ACHN (cell line): ENCODE measurements around the gene ACTRT2.

Source experiments
- DNase-seq: peaks from one replicate; pipeline ENCODE4 v3.0.0-alpha.2; 2015
- in situ Hi-C: cut with HindIII; loops from 2 replicates; pipeline ENCODE4 v1.10.0; 2017; ENCODE audit warnings: low sequenced_read_pairs, low pct_ligation_motif_present, low pct_unique_long_range_greater_than_20kb

Gene ACTRT2

DNA sequence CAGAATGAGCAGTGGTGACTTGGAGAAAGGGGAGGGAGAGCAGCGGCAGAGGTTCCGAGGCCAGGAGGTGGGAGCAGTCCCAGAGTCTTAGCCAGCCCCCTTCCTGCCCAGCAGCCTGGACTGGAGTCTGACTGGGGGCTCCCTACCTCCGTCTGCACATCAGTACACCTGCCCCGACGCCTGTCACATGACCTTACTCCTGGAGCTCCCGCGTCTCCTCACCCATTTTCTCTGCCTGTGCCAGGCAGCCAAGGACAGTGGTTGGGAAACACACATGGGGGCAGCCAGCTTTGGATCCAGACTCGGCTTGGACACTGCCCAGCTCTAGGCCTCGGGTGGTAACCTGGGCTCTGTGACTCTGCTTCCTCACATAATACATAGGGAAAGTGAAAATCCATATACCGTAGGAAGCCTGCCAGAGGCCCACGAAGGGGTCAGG is 16.9 kb downstream of the ACTRT2 start:
- DNase-seq: no peak
- in situ Hi-C loops: no loop called here

DNA sequence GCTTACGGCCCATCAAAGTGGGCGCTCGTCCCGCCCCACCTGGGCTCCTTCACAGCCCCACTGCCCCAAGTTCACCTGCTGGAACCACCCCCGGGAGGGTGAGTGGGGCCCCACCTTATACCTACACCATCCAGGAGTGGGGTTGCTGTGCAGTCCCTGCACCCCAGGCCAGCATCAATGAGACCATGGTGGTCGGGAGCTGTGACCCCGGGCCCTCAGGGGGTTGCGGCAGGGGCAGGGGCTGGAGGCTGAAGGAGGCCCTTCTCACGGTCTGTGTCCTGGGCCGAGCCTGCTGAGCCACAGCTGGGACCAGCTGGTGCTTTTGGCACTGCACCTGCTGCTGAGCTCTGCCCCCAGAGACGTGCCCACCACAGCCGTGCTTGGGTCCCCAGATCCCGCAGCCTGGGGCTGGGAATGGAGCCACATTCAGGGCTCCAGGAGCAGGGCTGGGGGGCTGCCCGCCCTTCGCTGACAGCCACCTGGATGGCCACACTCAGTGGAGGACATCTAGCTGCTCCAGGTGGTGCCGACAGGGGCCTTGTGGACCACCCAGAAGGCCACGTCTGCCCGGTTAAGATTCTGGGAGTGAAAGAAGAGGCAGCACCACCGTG is 17.4 kb downstream of the ACTRT2 start:
- no peak for DNase-seq
- in situ Hi-C loops: no loop called here

DNA sequence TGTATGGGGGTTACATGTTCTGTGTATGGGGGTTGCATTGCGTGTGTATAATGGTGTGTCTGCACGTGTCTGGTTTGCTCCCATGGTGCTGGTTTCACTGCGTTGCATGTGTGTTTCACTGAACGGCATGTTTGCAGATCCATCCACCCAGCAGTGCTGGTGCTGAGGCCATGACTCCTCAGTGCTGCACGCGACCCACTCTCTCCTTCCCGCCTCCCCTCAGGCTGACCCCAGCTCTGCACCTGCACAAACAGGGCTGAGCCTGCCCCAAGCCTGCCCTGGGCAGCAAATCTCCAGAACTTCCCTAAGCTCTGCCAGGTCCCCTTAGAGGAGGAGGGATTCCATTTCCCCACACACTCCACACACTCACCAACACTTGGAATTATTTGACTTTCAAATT is 18.7 kb downstream of the ACTRT2 start:
- DNase-seq: no peak
- in situ Hi-C loops: no loop called here

DNA sequence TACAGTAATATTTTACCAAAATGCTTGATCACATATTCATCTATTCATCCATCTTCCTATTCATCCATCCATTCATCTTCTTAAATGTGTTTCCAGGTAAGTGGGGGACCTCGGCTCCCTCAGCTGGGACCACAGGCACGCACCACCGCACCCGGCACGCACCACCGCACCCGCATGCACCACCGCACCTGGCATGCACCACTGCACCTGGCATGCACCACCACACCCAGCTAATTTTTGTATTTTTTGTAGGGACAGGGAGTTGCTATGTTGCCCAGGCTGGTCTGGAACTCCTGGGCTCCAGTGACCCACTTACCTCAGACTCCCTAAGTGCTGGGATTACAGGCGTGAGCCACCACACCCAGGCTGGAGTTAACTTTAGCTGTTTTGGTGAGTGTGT is 21.2 kb downstream of the ACTRT2 start:
- DNase-seq: no peak
- in situ Hi-C loops: no loop called here

DNA sequence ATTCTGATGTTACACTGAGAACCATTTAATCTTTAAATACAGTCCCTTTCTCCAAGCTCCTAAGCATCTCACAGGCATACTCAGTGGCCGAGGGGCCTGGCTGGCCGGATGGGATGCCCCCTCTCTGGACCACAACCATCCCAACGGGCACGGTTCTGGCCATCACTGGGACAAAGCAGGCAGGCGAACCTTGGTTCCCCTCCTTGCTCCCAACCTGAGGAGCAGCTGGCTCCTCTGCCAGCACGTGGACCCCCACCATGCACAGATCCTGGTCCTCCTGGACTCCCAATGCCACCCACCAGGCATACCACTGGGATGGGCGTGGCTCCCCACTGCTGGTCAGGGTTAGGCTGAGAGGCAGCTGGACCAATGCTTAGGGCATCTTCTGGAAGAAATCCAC is 27.9 kb downstream of the ACTRT2 start:
- no peak for DNase-seq
- in situ Hi-C loops: no loop called here

DNA sequence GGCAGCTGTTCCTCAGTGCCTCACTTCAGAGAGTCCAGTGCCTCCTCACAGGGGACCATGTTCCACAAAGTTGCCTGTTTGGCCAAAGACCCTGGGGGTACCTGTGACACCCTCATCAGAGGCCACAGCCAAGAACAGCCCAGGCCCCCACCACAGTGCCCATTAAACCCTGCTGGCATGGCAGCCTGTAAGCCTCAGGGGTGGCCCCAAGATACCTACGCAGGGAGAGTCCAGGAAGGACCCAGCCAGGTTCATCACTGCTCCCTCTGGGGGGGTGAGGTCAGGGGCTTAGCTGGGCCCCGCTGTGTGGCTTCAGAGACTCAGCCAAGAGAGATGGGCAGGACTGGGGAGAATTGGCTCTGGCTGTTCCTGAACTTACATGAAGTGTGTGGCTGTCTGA is 28.6 kb downstream of the ACTRT2 start:
- in situ Hi-C loops: no loop called here
- no peak for DNase-seq

DNA sequence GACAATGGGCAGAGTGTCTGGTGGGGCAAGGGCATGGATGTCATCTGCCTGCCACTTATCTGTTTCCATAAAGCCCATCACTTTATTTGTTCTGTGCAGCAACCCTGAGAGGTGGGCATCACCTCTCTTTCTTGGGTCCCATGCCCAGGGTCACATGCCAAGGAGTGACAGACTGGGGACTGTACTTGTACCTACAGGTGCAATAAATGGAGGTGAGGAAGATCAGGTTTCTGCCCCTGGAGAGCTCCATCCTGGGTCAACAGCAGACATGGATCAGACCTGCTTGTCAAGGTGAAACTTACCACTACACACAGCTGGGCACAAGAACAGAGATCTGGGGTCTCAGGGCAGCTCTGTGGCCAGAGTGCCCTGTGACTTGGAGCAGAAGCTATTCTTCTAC is 29.3 kb downstream of the ACTRT2 start:
- in situ Hi-C loops: no loop called here
- no peak for DNase-seq

DNA sequence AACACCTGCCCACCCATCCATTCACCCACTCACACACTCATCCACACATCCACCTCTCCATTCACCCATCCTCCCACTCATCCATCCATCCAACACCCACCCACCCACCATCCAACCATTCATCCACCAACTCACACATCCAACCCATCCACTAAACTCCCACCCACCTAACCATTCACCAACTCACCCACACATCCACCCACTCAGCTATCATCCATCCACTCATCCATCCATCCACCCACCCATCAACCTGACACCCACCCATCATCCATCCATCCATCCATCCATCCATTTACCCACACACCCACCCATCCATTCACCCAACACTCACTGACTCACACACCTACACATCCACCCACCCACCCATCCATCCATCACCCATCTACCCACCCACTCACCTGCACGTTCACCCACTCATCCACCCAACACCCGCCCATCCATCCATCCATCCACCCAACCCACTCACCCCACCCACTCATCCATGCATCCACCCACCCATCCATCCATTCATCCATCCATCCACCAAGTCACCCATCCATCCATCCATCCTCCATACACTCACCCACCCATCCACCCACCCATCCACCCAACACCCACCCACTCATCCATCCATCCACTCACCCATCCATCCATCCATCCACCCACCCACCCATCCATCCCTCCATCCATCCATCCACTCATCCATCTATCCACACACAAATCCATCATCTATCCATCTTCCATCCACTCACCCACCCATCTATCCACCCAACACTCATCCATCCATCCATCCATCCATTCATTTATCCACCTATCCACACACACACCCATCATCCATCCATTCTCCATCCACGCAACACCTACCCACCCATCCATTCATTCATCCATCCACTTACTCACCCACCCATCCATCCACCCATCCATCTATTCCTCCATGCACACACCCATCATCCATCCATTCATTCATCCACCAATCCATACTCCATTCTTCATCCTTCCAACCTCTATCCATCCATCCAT is 30.3 kb downstream of the ACTRT2 start:
- in situ Hi-C loops: no loop called here
- DNase-seq: no peak

DNA sequence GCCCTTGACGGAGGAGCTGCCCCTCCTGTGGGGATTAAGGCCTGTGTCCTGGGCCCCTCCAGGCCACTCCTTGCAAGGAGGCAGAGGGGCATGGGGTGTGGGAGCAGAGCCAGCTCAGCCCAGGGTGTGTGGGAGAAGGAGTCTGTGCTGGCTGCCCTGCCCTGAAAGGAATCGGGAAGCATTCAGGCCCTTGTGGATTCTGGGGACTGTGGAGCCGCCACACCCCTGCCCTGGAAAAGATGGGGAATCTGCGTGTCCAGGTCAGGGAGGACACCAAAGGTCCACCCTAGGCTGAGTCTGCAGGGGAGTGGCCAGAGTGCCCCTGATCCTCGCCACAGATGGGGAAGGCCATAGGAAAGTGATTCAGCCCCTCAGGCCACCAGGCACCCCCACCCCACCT is 31.2 kb downstream of the ACTRT2 start:
- no peak for DNase-seq
- in situ Hi-C loops: no loop called here

DNA sequence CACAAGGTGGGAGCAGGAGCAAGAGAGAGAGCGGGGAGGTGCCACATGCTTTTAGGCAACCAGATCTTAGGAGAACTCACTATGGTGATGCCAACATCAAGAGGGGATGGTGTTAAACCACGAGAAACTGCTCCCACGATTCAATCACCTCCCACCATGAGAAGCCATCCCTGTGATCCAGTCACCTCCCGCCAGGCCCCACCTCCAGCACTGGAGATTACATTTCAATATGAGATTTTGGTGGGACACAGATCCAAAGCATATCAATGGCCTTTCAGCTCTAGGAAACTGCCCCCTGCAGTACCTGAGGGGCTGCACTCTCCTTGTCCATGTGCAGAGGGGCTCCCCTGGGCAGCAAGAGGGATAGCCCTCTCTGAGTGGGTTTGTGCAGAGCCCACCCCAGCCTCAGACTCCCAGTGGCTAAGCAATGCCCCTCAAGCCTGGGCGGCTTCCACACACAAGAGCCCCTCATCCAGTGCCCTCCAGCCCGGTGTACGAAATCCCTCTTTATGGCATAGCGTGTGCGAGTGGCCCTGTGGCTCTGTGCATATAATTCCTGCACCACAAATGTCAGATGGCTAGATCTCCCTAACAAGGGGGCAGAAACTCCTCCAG is 32.2 kb downstream of the ACTRT2 start:
- in situ Hi-C loops: no loop called here

DNA sequence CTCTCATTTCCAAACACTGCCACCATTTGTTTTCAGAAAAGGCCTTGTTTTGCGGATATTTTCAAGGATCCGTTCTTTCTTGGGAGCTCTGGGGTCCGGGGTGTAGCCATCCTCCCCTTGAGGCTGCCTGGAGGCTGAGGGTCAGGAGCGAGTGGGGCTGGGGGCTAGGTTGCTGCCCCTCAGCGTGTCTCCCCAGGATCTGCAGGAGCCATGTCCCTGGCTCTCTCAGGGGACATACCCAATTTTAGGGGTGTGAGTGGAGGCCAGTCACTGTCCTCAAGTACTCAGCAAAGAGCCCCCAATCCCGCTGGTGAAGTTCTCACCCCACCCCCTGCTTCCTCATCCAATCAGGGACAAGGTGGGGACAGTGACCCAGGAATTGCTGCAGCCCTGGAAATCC is 32.7 kb downstream of the ACTRT2 start:
- in situ Hi-C loops: no loop called here
- no peak for DNase-seq

More for the DNA sequence above, 32.2 kb downstream of the ACTRT2 start:
- no peak for DNase-seq

DNA sequence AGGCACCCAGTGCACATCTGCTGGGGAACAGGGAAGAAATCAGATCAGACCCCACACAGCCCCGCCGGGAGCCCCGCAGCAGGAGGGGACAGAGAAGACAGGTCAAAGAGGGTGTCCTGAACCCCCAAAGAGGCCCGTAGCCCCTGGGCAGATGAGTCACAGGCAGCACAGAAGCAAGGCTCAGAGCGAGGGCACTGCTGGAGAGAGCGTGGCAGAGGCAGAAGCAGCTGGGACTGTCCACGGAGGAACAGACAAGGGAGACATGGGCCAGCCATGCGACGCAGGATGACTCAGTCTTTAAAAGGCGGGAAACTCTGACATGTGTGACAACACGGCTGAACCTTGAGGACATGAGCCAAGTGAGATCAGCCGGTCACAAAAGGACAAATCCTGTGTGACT is 33.2 kb downstream of the ACTRT2 start:
- in situ Hi-C loops: no loop called here
- DNase-seq: no peak

DNA sequence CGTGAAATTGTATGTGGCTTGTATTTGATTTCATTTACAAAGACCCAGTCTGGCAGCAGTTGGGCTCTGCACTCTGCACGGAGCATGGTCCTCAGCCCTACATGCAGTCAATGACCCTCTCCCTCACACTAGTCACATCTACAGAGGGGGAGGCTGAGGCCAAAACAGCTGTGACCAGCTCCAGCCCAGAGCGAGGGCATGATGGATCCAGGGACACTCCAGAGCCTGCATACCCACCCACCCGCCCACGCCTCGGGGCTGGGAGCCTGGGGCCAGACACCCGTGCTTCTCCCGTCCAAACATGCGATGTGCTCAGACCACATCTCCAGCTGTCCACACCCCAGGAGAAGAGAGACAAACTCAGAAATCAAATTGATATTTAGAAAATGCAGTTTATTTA is 33.8 kb downstream of the ACTRT2 start:
- in situ Hi-C loops: no loop called here
- no peak for DNase-seq

DNA sequence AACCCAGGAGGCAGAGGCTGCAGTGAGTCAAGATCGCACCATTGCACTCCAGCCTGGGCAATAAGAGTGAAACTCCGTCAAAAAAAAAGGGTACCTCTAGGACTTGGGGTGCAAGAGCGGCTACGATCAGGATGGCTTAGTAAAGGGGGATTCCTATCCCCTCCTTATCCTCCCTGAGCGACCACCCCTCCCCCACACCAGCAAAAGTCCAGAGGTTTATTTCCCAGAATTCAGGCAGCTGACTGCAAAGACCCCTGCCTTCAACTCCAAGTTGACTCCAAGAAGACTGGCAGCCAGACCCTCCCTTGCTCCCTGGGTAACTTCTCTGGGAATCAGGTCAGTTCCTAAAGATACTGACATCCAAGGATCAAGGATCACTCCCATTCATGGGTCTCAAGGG is 35.4 kb downstream of the ACTRT2 start:
- no peak for DNase-seq
- in situ Hi-C loops: no loop called here

DNA sequence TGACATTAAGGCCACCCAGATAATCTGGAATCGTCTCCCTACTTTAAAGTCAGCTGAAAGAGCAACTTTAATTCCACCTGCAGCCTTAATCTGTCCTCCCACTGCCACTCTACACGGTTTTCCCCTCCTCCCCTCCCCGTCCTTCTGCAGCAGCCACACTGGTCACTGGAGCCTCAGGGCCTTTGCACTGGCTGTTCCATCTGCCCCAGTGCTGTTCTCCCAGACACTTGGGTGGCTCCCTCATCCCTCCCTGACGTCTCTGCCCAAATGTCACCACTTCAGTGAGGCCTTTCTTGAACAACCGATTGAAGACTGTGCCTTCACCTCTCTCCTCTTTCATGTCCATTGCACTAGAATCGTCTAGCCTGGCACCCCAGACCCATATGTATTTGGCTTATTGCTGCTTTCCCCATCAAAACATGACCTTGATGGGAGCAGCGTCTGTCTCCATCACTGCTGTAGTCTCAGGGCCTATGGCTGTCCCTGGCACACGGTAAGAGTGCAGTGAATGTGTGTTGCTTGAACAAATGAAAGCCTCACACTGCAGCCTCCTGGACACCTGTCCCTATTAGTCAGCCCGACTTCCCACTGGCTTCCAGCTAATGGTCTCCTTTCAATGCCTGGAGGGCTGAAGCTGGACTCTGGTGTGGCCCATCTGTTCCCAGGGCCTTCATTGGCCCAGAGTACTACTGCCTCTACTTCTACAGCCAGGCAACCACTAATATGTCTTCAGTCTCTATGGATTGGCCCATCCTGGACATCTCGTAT is 37.2 kb downstream of the ACTRT2 start:
- DNase-seq: no peak
- in situ Hi-C loops: no loop called here

DNA sequence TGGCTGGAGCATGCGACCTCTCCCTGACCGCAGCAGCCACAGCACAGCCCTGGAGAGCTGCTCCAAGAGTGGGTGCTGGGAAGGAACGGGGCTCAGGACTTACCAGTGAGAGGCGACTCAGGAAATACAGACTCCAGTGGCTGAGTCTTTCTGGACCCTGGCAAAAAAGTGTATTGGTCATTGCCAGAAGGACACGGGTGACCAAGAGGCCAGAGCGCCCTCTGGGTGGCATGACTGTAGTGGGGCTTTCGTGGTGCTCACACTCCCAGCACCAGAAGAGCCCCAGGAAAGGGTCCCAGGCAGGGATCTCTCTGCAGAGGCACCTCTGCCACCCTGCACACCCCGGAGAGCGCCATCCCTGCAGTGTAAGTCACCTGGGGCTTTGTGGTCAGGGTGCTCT is 38.9 kb downstream of the ACTRT2 start:
- in situ Hi-C loops: no loop called here
- DNase-seq: no peak

DNA sequence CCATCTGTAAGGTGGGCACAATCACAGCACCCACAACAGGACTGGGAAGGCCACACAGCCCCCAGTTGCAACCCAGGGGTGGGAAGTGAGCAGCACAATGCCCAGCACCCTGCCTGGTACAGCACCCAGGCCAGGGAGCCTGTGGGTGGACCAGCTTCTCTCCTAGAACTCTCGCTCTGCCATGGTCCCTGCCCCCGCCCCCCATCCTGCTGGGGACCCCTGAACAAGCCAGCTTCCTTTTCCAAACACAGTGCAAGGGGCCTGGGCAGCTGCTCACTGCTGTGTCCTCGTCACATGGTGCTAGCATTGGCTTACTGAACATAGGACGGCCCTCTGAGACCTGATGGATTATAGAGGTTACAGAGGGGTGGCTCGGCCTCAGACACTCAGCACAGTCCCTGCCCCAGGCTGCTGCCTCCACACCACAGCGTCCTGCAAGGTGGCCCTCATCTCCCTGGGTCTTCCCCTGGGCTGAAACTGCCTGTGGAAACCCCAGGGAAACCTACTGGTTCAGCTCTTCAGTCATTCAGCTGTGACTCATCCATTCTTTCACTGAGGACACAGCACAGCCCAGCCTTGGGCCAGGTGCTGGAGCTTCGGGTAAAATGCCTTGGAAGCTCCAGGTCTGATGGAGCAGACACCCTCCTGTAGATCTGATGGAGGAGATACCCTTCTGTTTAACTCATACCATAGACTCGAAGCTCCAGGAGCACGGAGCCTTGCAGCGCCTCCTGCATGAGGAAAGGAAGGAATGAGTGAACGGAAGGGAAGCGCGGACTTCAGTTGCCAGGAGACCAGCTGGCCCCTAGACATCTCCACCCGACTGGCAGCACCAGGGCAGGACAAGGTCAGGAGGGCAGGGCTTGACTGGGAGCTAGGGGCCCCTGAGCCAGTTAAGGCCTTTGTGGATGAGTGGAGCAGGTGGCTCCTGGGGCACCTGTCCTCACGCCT is 39.6 kb downstream of the ACTRT2 start:
- DNase-seq: no peak
- in situ Hi-C loops: no loop called here

DNA sequence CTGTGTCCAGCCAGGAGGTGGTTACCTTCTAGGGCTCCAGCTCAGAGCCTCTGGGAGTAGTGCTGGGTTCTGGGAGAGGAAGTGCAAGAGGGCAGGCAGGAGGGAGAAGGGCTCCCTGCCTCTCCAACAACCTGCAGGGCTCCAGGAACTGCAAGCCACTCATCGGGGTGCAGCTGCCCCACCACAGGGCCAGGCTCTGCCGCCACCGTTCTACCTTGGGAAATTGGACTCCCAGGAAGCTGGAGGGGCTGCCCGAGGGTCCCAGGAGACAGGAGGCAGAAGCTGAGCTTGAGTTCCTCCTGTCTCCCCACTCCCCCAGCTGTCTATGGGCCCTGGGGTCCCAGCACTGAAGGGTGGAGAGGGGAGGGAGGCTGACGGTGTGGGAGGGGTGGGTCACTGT is 40.3 kb downstream of the ACTRT2 start:
- in situ Hi-C loops: no loop called here

More for the DNA sequence above, 40.3 kb downstream of the ACTRT2 start:
- DNase-seq: no peak
